Measurements from ENCODE around the gene PREP.

The PREP gene

GRCh38 chr6:105398859-105399258 is 4.0 kb downstream of the PREP start:
- TF ChIP-seq SPI1 (IDR thresholded peaks at IDR 0.05; ENCODE audit: low read depth, low read length): no peak
- TF ChIP-seq PAX5 (IDR thresholded peaks at IDR 0.05; ENCODE audit: insufficient read depth, low read length, severe bottlenecking): no peak
- TF ChIP-seq POU2F2 (IDR thresholded peaks at IDR 0.05; ENCODE audit: low read depth, low read length): no peak
- TF ChIP-seq POLR2A (IDR thresholded peaks at IDR 0.05; ENCODE audit: low read depth, low read length): no peak
- TF ChIP-seq TAF1 (IDR thresholded peaks at IDR 0.05; ENCODE audit: low read depth, low read length): no peak
- no peak for TF ChIP-seq POLR2AphosphoS5 (IDR thresholded peaks at IDR 0.05; ENCODE audit: low read depth, low read length)
- DNase-seq (ENCODE audit: insufficient read length, low spot score) (no peak), FAIRE-seq (no peak)

- FAIRE-seq: no peak
- no peak for DNase-seq (ENCODE audit: insufficient read length, low spot score)
Measured at GRCh38 chr6:105397987-105398386, 4.9 kb downstream of the PREP start.

GRCh38 chr6:105391705-105392104 is 11.2 kb downstream of the PREP start:
- TF ChIP-seq TAF1 (IDR thresholded peaks at IDR 0.05; ENCODE audit: low read depth, low read length) (no peak), POLR2A (IDR thresholded peaks at IDR 0.05; ENCODE audit: low read depth, low read length) (no peak), POLR2AphosphoS5 (IDR thresholded peaks at IDR 0.05; ENCODE audit: low read depth, low read length) (no peak), SPI1 (IDR thresholded peaks at IDR 0.05; ENCODE audit: low read depth, low read length) (no peak), POU2F2 (IDR thresholded peaks at IDR 0.05; ENCODE audit: low read depth, low read length) (no peak), PAX5 (IDR thresholded peaks at IDR 0.05; ENCODE audit: insufficient read depth, low read length, severe bottlenecking) (no peak)
- FAIRE-seq: no peak
- DNase-seq (ENCODE audit: insufficient read length, low spot score): no peak

More at GRCh38 chr6:105397987-105398386, 4.9 kb downstream of the PREP start:
- TF ChIP-seq SPI1 (IDR thresholded peaks at IDR 0.05; ENCODE audit: low read depth, low read length) (no peak), POU2F2 (IDR thresholded peaks at IDR 0.05; ENCODE audit: low read depth, low read length) (no peak), POLR2AphosphoS5 (IDR thresholded peaks at IDR 0.05; ENCODE audit: low read depth, low read length) (no peak), PAX5 (IDR thresholded peaks at IDR 0.05; ENCODE audit: insufficient read depth, low read length, severe bottlenecking) (no peak), POLR2A (IDR thresholded peaks at IDR 0.05; ENCODE audit: low read depth, low read length) (no peak), TAF1 (IDR thresholded peaks at IDR 0.05; ENCODE audit: low read depth, low read length) (no peak)

- TF ChIP-seq POU2F2 (IDR thresholded peaks at IDR 0.05; ENCODE audit: low read depth, low read length) (no peak), POLR2AphosphoS5 (IDR thresholded peaks at IDR 0.05; ENCODE audit: low read depth, low read length) (no peak), PAX5 (IDR thresholded peaks at IDR 0.05; ENCODE audit: insufficient read depth, low read length, severe bottlenecking) (no peak), TAF1 (IDR thresholded peaks at IDR 0.05; ENCODE audit: low read depth, low read length) (no peak), POLR2A (IDR thresholded peaks at IDR 0.05; ENCODE audit: low read depth, low read length) (no peak), SPI1 (IDR thresholded peaks at IDR 0.05; ENCODE audit: low read depth, low read length) (no peak)
- DNase-seq (ENCODE audit: insufficient read length, low spot score) (no peak), FAIRE-seq (no peak)
Measured at GRCh38 chr6:105389543-105389942, 13.3 kb downstream of the PREP start.

DNA sequence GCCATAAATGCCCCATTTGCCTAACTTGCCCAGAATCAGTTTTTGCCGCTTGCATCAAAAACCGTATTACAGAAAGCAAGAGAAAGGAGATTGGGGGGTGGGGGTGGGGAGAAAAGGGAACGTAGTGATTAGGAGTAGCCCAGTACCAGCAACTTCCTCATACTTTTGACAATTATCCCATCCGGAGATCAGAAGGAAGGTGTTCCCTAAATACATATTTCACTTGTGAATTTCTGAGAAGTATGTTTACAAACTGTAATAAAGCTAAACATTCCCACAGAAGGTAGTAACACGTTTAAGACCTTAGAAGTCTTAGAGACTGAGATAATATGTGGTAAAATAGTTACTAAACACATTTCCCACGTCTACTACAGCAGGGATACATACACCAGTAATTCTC is 14.5 kb downstream of the PREP start:
- FAIRE-seq (no peak), DNase-seq (ENCODE audit: insufficient read length, low spot score) (no peak)
- no peak for TF ChIP-seq SPI1 (IDR thresholded peaks at IDR 0.05; ENCODE audit: low read depth, low read length)
- TF ChIP-seq POLR2AphosphoS5 (IDR thresholded peaks at IDR 0.05; ENCODE audit: low read depth, low read length): no peak
- no peak for TF ChIP-seq POLR2A (IDR thresholded peaks at IDR 0.05; ENCODE audit: low read depth, low read length)

- no peak for DNase-seq (ENCODE audit: insufficient read length, low spot score)
- TF ChIP-seq PAX5 (IDR thresholded peaks at IDR 0.05; ENCODE audit: insufficient read depth, low read length, severe bottlenecking) (no peak), POLR2A (IDR thresholded peaks at IDR 0.05; ENCODE audit: low read depth, low read length) (no peak)
- FAIRE-seq: no peak
Measured at GRCh38 chr6:105384004-105384403, 18.9 kb downstream of the PREP start.

DNA sequence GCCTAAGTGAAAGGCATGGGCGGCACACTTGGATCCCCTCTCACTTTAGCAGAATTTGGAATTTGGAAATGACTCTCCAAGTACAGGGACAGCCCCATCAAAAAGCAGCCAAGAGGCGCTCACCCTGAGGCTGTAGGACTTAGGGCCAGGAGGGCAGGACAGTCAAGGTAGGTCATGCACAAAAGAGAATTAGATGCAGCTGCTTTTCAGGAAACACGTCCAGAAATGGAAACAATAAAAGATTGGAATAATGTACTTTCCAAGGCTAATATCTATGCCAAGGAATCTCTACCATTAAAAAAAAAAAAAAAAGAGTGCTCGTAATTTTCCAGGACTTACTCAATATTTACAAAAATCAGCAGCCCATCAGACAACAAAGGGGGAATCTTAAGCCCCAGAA is 19.9 kb downstream of the PREP start:
- FAIRE-seq: no peak
- no peak for TF ChIP-seq POLR2AphosphoS5 (IDR thresholded peaks at IDR 0.05; ENCODE audit: low read depth, low read length)
- no peak for TF ChIP-seq PAX5 (IDR thresholded peaks at IDR 0.05; ENCODE audit: insufficient read depth, low read length, severe bottlenecking)
- TF ChIP-seq TAF1 (IDR thresholded peaks at IDR 0.05; ENCODE audit: low read depth, low read length): no peak
- no peak for TF ChIP-seq SPI1 (IDR thresholded peaks at IDR 0.05; ENCODE audit: low read depth, low read length)
- no peak for TF ChIP-seq POU2F2 (IDR thresholded peaks at IDR 0.05; ENCODE audit: low read depth, low read length)
- no peak for DNase-seq (ENCODE audit: insufficient read length, low spot score)

DNA sequence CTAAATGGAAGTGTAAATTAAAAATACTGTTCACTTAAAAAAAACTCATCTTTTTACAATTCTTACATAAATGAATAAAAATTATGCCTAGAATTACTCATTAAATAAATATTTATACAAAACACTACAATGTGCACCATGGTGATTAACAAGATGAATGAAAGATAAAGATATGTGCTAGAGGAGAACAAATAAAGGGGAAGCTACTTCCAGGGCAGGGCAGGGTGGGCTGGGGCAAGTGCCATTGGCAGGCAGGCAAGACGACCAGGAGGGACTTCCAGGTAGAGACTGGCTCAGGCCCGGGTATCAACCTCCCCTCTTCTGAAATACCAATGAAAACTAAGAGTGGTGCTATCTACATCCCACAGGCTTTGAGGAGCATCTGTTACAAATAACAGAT is 20.4 kb downstream of the PREP start:
- DNase-seq (ENCODE audit: insufficient read length, low spot score): no peak
- FAIRE-seq: no peak
- TF ChIP-seq PAX5 (IDR thresholded peaks at IDR 0.05; ENCODE audit: insufficient read depth, low read length, severe bottlenecking): no peak
- TF ChIP-seq POLR2A (IDR thresholded peaks at IDR 0.05; ENCODE audit: low read depth, low read length): no peak
- TF ChIP-seq SPI1 (IDR thresholded peaks at IDR 0.05; ENCODE audit: low read depth, low read length): no peak
- no peak for TF ChIP-seq POLR2AphosphoS5 (IDR thresholded peaks at IDR 0.05; ENCODE audit: low read depth, low read length)
- TF ChIP-seq TAF1 (IDR thresholded peaks at IDR 0.05; ENCODE audit: low read depth, low read length): no peak
- no peak for TF ChIP-seq POU2F2 (IDR thresholded peaks at IDR 0.05; ENCODE audit: low read depth, low read length)

- TF ChIP-seq POU2F2 (IDR thresholded peaks at IDR 0.05; ENCODE audit: low read depth, low read length) (no peak), TAF1 (IDR thresholded peaks at IDR 0.05; ENCODE audit: low read depth, low read length) (no peak), POLR2AphosphoS5 (IDR thresholded peaks at IDR 0.05; ENCODE audit: low read depth, low read length) (no peak)
- no peak for DNase-seq (ENCODE audit: insufficient read length, low spot score)
- FAIRE-seq: no peak
Measured at GRCh38 chr6:105380634-105381033, 22.2 kb downstream of the PREP start.

- no peak for DNase-seq (ENCODE audit: insufficient read length, low spot score)
- TF ChIP-seq POLR2AphosphoS5 (IDR thresholded peaks at IDR 0.05; ENCODE audit: low read depth, low read length) (no peak), PAX5 (IDR thresholded peaks at IDR 0.05; ENCODE audit: insufficient read depth, low read length, severe bottlenecking) (no peak), SPI1 (IDR thresholded peaks at IDR 0.05; ENCODE audit: low read depth, low read length) (no peak), TAF1 (IDR thresholded peaks at IDR 0.05; ENCODE audit: low read depth, low read length) (no peak), POU2F2 (IDR thresholded peaks at IDR 0.05; ENCODE audit: low read depth, low read length) (no peak), POLR2A (IDR thresholded peaks at IDR 0.05; ENCODE audit: low read depth, low read length) (no peak)
- no peak for FAIRE-seq
Measured at GRCh38 chr6:105375797-105376196, 27.1 kb downstream of the PREP start.
